Right atrium auricular region (tissue), 2 donors: Measurements from ENCODE around the gene GFOD1. TPM values are rescaled to one million over a fixed set of nuclear protein-coding genes. Genes with fewer than 3 reads are reported as not detected.
"Not testable (repeated sequence)": the region's sequence is repeated elsewhere in the genome, so short reads cannot be mapped to it uniquely, and the experiment has no call there.

Experiments used
- DNase-seq: peaks from one replicate; pipeline ENCODE4 v3.0.0-alpha.2; 2019; ENCODE audit warnings: low spot score
- H3K27ac ChIP-seq, 2 donors: fragments of 200-600 bp; sonication (generic); 1 replicate in 1 of 2; 2 replicates in 1 of 2; pipeline ENCODE4 v1.5.1; 2016 to 2019
- H3K27me3 ChIP-seq, 2 donors: fragments of 200-600 bp; sonication (generic); one replicate each; pipeline versions ENCODE4 v1.5.1 to v1.6.0; 2017 to 2019
- H3K36me3 ChIP-seq: fragments of 200-600 bp; sonication (generic); one replicate; pipeline ENCODE4 v1.5.1; 2016
- H3K4me1 ChIP-seq, 2 donors: fragments of 200-600 bp; sonication (generic); one replicate each; pipeline versions ENCODE4 v1.5.1 to v1.6.0; 2017 to 2019
- H3K4me3 ChIP-seq, 2 donors: fragments of 200-600 bp; sonication (generic); 1 replicate in 1 of 2; 2 replicates in 1 of 2; pipeline ENCODE4 v1.5.1; 2017 to 2019; ENCODE audit warnings: mild to moderate bottlenecking in 1 of 2, moderate library complexity in 1 of 2
- H3K9me3 ChIP-seq, 2 donors: fragments of 200-600 bp; sonication (generic); one replicate each; pipeline ENCODE4 v1.5.1; 2019
- total RNA-seq, 2 donors: library from RNA; depleted of rRNA; stranded (reverse); fragments of >200 nt; gene quantifications; one replicate each; pipeline ENCODE4 v1.1.0, GENCODE V29; 2016
- TF ChIP-seq, protein P1 (sequence below), 2 donors: fragments of 200-600 bp; sonication (generic); IDR thresholded peaks; one replicate each; pipeline ENCODE4 v1.5.1; 2019; ENCODE audit warnings: antibody characterized with exemption in 2 of 2

The GFOD1 gene
- total RNA-seq, 2 donors from 2014 or later, result 66.2 to 96.3 TPM

DNA sequence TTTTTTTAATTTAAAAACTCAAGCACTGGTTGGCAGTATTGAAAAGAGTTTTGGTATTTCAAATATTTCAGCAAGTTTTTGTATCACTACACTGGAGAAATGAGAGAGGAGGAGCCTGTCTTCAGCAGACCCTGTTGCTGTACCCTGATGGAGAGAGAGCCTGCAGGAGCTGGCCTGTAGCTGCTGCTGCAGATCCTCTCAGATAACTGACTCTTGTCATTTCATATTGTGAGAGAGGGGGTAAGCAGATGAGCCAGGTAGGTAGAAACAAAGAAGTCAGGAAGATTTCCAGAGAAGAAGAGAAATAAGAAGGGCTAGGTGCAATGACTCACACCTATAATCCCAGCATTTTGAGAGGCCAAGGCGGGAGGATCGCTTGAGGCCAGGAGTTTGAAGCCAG, 94.9 kb downstream of the GFOD1 start:
- Histone ChIP-seq H3K27me3 (no peaks in the 10 kb centered on the region), H3K36me3 (no peaks in the 10 kb centered on the region), H3K9me3 (no peaks in the 10 kb centered on the region), H3K27ac (no peak overlapping the region), H3K4me3 (no peak overlapping the region), H3K4me1 (peaks cover 0 to 39% of the 10 kb centered on the region in 2 donors)
- TF ChIP-seq, protein P1, sequence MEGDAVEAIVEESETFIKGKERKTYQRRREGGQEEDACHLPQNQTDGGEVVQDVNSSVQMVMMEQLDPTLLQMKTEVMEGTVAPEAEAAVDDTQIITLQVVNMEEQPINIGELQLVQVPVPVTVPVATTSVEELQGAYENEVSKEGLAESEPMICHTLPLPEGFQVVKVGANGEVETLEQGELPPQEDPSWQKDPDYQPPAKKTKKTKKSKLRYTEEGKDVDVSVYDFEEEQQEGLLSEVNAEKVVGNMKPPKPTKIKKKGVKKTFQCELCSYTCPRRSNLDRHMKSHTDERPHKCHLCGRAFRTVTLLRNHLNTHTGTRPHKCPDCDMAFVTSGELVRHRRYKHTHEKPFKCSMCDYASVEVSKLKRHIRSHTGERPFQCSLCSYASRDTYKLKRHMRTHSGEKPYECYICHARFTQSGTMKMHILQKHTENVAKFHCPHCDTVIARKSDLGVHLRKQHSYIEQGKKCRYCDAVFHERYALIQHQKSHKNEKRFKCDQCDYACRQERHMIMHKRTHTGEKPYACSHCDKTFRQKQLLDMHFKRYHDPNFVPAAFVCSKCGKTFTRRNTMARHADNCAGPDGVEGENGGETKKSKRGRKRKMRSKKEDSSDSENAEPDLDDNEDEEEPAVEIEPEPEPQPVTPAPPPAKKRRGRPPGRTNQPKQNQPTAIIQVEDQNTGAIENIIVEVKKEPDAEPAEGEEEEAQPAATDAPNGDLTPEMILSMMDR (IDR thresholded peaks at IDR 0.05), result no peak
- no peak for DNase-seq

DNA sequence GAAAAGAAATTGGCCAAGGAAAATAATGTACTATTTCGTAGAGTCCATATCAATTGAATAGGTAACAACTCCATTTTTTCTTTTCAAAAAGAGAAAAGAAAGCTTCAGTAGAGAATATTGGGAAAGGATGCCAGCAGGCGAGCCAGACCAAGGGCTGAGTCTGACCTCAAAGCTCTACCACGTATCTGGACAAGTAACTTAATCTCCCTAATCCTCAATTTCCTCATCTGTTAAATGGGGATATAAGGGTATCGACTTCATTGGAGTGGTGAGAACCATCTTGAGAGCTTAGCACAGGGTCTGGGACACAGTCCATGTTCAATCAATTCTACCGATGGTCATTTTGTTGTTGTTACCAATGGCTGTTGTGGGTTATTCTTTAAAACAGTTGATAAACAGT, 95.9 kb downstream of the GFOD1 start:
- TF ChIP-seq, protein P1 (IDR thresholded peaks at IDR 0.05), result no peak
- Histone ChIP-seq H3K9me3 (no peaks in the 10 kb centered on the region), H3K36me3 (no peaks in the 10 kb centered on the region), H3K27me3 (no peaks in the 10 kb centered on the region), H3K27ac (no peak overlapping the region), H3K4me1 (peaks cover 0 to 32% of the 10 kb centered on the region in 2 donors), H3K4me3 (no peak overlapping the region)
- DNase-seq, result no peak

DNA sequence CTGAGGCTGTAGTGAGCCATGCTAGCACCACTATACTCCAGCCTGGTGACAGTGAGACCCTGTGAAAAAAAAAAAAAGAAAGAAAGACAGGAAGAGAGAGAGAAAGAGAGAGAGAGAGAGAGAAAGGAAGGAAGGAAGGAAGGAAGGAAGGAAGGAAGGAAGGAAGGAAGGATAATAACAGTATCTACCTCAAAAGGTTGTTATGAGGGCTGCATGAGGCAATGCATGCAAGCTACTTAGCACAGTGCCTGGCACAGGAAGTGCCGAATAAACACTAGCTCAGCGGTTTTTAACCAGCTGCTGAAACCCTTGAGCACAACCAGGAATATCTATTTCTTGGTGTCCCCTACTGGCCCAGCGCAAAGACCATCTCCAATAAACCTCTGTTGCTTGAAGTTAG, 96.7 kb downstream of the GFOD1 start:
- no peaks in the 10 kb centered on the region for H3K9me3 ChIP-seq
- H3K4me1 ChIP-seq, result peaks cover 0 to 30% of the 10 kb centered on the region in 2 donors
- no peak for DNase-seq
- TF ChIP-seq, protein P1 (IDR thresholded peaks at IDR 0.05), result no peak
- no peaks in the 10 kb centered on the region for H3K36me3 ChIP-seq
- no peaks in the 10 kb centered on the region for H3K27me3 ChIP-seq
- no peak overlapping the region for H3K27ac ChIP-seq
- H3K4me3 ChIP-seq, result no peak overlapping the region

DNA sequence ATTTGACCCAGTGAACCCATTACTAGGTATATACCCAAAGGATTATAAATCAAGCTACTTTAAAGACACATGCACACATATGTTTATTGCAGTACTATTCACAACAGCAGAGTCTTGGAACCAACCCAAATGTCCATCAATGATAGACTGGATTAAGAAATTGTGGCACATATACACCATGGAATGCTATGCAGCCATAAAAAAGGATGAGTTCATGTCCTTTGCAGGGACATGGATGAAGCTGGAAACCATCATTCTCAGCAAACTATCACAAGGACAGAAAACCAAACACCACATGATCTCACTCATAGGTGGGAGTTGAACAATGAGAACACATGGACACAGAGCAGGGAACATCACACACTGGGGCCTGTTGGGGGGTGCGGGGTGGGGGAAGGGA, 98.2 kb downstream of the GFOD1 start:
- H3K36me3 ChIP-seq, H3K27me3 ChIP-seq, H3K4me3 ChIP-seq, H3K9me3 ChIP-seq, DNase-seq, H3K27ac ChIP-seq: not testable (repeated sequence)
- H3K4me1 ChIP-seq, result peaks cover 0 to 32% of the 10 kb centered on the region in 2 donors

DNA sequence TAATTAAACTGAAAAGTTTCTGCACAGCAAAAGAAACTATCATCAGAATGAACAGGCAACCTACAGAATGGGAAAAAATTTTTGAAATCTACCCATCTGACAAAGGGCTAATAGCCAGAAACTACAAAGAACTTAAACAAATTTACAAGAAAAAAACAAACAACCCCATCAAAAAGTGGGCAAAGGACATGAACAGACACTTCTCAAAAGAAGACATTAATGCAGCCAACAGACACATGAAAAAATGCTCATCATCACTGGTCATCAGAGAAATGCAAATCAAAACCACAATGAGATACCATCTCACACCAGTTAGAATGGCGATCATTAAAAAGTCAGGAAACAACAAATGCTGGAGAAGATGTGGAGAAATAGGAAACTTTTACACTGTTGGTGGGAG, 98.6 kb downstream of the GFOD1 start:
- H3K27ac ChIP-seq, H3K9me3 ChIP-seq, H3K36me3 ChIP-seq, DNase-seq, H3K27me3 ChIP-seq, H3K4me3 ChIP-seq: not testable (repeated sequence)
- H3K4me1 ChIP-seq, result peaks cover 0 to 34% of the 10 kb centered on the region in 2 donors

DNA sequence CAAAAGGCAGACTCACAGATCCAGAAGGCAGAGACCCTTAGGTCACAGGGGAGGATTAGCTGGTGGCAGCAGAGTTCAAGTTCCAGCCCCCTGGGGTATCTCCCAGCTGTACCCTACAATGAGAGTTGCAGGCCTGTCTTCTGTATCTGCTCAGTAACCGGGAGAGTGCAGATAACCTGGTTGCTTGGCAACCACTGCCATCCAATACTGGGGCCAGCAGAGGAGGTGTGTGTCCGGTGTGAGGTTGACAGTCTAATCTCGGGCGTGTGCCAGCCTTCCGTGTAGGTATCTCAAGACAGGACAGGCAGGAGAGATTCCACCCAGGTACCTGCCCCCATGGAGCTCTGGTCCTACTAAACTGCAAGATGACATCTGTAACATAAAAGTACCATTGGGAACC, 102.4 kb downstream of the GFOD1 start:
- no peaks in the 10 kb centered on the region for H3K36me3 ChIP-seq
- H3K27me3 ChIP-seq, result no peaks in the 10 kb centered on the region
- peaks cover 0 to 56% of the 10 kb centered on the region in 2 donors for H3K4me1 ChIP-seq
- H3K4me3 ChIP-seq, result no peak overlapping the region
- peak overlapping the region in 1 of 2 donors; percentile 48 for H3K27ac ChIP-seq
- H3K9me3 ChIP-seq, result no peaks in the 10 kb centered on the region
- no peak for DNase-seq
- TF ChIP-seq, protein P1 (IDR thresholded peaks at IDR 0.05), result no peak

DNA sequence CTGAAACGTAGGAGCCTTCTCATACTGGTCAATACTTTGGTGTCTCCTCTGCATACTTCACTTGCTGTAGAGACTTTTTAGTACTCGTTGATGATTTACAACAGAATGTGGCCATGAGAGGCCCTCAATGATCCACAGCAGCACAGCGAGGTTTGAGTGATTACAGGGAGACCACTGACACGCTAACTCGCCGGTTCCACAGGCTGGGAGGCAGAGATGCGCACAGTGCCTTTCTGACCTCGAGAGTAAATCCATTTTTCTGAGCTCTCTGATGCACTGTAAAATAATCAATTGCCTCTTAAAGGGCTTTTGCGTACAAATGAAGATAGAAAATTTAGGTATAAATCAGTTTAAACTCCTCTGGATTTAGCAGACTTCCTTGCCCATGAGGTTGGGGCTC, 102.9 kb downstream of the GFOD1 start:
- peak overlapping the region in 1 of 2 donors; percentile 48 for H3K27ac ChIP-seq

More for the DNA sequence above, 102.9 kb downstream of the GFOD1 start:
- no peak overlapping the region for H3K4me3 ChIP-seq
- H3K9me3 ChIP-seq, result no peaks in the 10 kb centered on the region
- no peaks in the 10 kb centered on the region for H3K36me3 ChIP-seq
- H3K27me3 ChIP-seq, result no peaks in the 10 kb centered on the region
- TF ChIP-seq, protein P1 (IDR thresholded peaks at IDR 0.05), result no peak
- peaks cover 0 to 59% of the 10 kb centered on the region in 2 donors for H3K4me1 ChIP-seq
- DNase-seq, result no peak
